ENCODE data around the gene SLC25A27. TPM values are rescaled to one million over a fixed set of nuclear protein-coding genes. Genes with fewer than 3 reads are reported as not detected.

The SLC25A27 gene
- total RNA-seq, 4 donors from 2014 or later: 13.3 to 26.2 (median 21.3) TPM

DNA sequence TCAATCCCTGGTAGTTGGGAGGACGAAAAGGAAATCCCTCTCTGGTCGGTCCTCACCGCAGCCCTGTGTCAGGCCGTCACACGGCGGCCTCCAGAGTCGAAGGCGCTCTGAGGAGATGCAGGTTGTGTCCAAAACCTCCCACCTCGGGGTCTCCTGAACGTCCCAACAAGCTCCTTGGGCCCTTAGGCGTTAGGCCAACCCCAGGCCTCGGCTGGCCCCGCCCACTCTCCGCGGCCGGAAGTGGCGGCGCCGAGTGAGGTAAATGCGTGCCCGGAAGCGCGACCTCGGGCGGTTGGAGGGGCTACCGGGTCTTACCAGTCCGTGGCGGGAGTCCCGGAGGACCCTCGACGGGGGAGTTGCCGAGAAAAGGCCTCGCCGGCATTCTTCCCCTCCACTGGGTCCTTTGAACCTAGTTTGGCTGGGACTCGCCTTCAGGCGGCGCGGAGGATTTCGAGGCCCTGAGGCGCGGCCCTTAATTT is 34.9 kb downstream of the SLC25A27 start, which contains the start of gene TDRD6:
Gene TDRD6 (plus strand): TSS at position 267 of the 479 bp plus-strand sequence. CDS start 244 bp downstream, outside the sequence.
- Histone ChIP-seq H3K27ac (replicated peaks in 1 of 4) (no peak within 1 kb of the TSS), H3K36me3 (no peaks in the 10 kb centered on the region), H3K27me3 (no peaks in the 10 kb centered on the region), H3K4me1 (no peaks in the 10 kb centered on the region), H3K4me3 (no peak within 1 kb of the TSS), H3K9me3 (no peaks in the 10 kb centered on the region)
- WGBS: 95% methylated on average over 35 of the region's 41 CpGs
- no peak for TF ChIP-seq EP300 (IDR thresholded peaks at IDR 0.05)
- TF ChIP-seq, protein P1, sequence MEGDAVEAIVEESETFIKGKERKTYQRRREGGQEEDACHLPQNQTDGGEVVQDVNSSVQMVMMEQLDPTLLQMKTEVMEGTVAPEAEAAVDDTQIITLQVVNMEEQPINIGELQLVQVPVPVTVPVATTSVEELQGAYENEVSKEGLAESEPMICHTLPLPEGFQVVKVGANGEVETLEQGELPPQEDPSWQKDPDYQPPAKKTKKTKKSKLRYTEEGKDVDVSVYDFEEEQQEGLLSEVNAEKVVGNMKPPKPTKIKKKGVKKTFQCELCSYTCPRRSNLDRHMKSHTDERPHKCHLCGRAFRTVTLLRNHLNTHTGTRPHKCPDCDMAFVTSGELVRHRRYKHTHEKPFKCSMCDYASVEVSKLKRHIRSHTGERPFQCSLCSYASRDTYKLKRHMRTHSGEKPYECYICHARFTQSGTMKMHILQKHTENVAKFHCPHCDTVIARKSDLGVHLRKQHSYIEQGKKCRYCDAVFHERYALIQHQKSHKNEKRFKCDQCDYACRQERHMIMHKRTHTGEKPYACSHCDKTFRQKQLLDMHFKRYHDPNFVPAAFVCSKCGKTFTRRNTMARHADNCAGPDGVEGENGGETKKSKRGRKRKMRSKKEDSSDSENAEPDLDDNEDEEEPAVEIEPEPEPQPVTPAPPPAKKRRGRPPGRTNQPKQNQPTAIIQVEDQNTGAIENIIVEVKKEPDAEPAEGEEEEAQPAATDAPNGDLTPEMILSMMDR (IDR thresholded peaks at IDR 0.05): no peak
- no peak for TF ChIP-seq POLR2AphosphoS5 (IDR thresholded peaks at IDR 0.05)
- no peak for TF ChIP-seq POLR2A (IDR thresholded peaks at IDR 0.05; ENCODE audit: low read depth)
- intact Hi-C loops (cut with DNase I): no loop called here
- DNase-seq (ENCODE audit: extremely low spot score): no peak

- WGBS: 92% methylated on average over 58 of the region's 85 CpGs
- no peaks in the 10 kb centered on the region for H3K27me3 ChIP-seq
- H3K9me3 ChIP-seq: no peaks in the 10 kb centered on the region
- no peaks in the 10 kb centered on the region for H3K36me3 ChIP-seq
- H3K27ac ChIP-seq (replicated peaks in 1 of 4): no peak overlapping the region
- intact Hi-C loops (cut with DNase I): no loop called here
- H3K4me3 ChIP-seq: no peak overlapping the region
- H3K4me1 ChIP-seq: no peaks in the 10 kb centered on the region
- no peak for DNase-seq (ENCODE audit: extremely low spot score)
- no peak for TF ChIP-seq POLR2AphosphoS5 (IDR thresholded peaks at IDR 0.05)
- TF ChIP-seq, protein P1 (IDR thresholded peaks at IDR 0.05): no peak
- no peak for TF ChIP-seq POLR2A (IDR thresholded peaks at IDR 0.05; ENCODE audit: low read depth)
- no peak for TF ChIP-seq EP300 (IDR thresholded peaks at IDR 0.05)
Observed at GRCh38 chr6:46688117-46688965, 35.6 kb downstream of the SLC25A27 start.

- 95% methylated on average over 13 of the region's 13 CpGs for WGBS
- intact Hi-C loops (cut with DNase I): no loop called here
- H3K27me3 ChIP-seq: no peaks in the 10 kb centered on the region
Observed at GRCh38 chr6:46688966-46689335, 36.2 kb downstream of the SLC25A27 start.

GRCh38 chr6:46689657-46690056 is 36.9 kb downstream of the SLC25A27 start:
- no peaks in the 10 kb centered on the region for H3K27me3 ChIP-seq
- TF ChIP-seq, protein P1 (IDR thresholded peaks at IDR 0.05): no peak
- TF ChIP-seq EP300 (IDR thresholded peaks at IDR 0.05): no peak
- no peak for TF ChIP-seq POLR2A (IDR thresholded peaks at IDR 0.05; ENCODE audit: low read depth)
- no peak for TF ChIP-seq POLR2AphosphoS5 (IDR thresholded peaks at IDR 0.05)
- no peak overlapping the region for H3K27ac ChIP-seq (replicated peaks in 1 of 4)
- DNase-seq (ENCODE audit: extremely low spot score): no peak
- no peaks in the 10 kb centered on the region for H3K4me1 ChIP-seq
- H3K9me3 ChIP-seq: no peaks in the 10 kb centered on the region
- WGBS: 84% methylated on average over 3 of the region's 3 CpGs
- H3K4me3 ChIP-seq: no peak overlapping the region
- H3K36me3 ChIP-seq: no peaks in the 10 kb centered on the region
- intact Hi-C loops (cut with DNase I): no loop called here

More at GRCh38 chr6:46688966-46689335, 36.2 kb downstream of the SLC25A27 start:
- Histone ChIP-seq H3K27ac (replicated peaks in 1 of 4) (no peak overlapping the region), H3K36me3 (no peaks in the 10 kb centered on the region), H3K4me1 (no peaks in the 10 kb centered on the region), H3K9me3 (no peaks in the 10 kb centered on the region), H3K4me3 (no peak overlapping the region)
- no peak for DNase-seq (ENCODE audit: extremely low spot score)
- TF ChIP-seq, protein P1 (IDR thresholded peaks at IDR 0.05): no peak
- TF ChIP-seq EP300 (IDR thresholded peaks at IDR 0.05): no peak
- TF ChIP-seq POLR2A (IDR thresholded peaks at IDR 0.05; ENCODE audit: low read depth): no peak
- no peak for TF ChIP-seq POLR2AphosphoS5 (IDR thresholded peaks at IDR 0.05)
